HG03439 (cell line): ENCODE data around the gene EIF4G2.
A peak's percentile ranks its signal among the peaks of the same experiment; 100 is the strongest.
"Not testable (repeated sequence)": the region's sequence is repeated elsewhere in the genome, so short reads cannot be mapped to it uniquely, and the experiment has no call there.

Experiments used
- ATAC-seq: cut with Tn5 transposase; IDR thresholded peaks from one replicate; pipeline ENCODE4 v1.9.1; 2021; ENCODE audit warnings: mild to moderate bottlenecking, moderate library complexity; ENCODE audit not compliant: unreplicated experiment

Gene EIF4G2

GRCh38 chr11:10808553-10809372 is at the start of gene EIF4G2:
Gene EIF4G2, minus strand, starts transcription at chr11:10808926.
- peak; percentile 95 for ATAC-seq

- ATAC-seq: peak; percentile 92
Measured at GRCh38 chr11:10857709-10858438, 49.1 kb upstream of the EIF4G2 start, which contains the start of gene ZBED5. Gene ZBED5, minus strand, starts transcription at chr11:10858053. Its CDS starts 3,108 bp downstream, at chr11:10854945.

GRCh38 chr11:10857459-10857708 is 48.7 kb upstream of the EIF4G2 start:
- peak; percentile 18 for ATAC-seq

- ATAC-seq: no peak
Measured at GRCh38 chr11:10856689-10857458, 48.1 kb upstream of the EIF4G2 start.

- no peak for ATAC-seq
Measured at GRCh38 chr11:10855295-10855694, 46.6 kb upstream of the EIF4G2 start.

- ATAC-seq: no peak
Measured at GRCh38 chr11:10847960-10848860, 39.5 kb upstream of the EIF4G2 start.

GRCh38 chr11:10846660-10847059 is 37.9 kb upstream of the EIF4G2 start:
- ATAC-seq: no peak

- ATAC-seq: no peak
Measured at GRCh38 chr11:10845589-10845988, 36.9 kb upstream of the EIF4G2 start.

GRCh38 chr11:10844796-10845195 is 36.1 kb upstream of the EIF4G2 start:
- no peak for ATAC-seq

- ATAC-seq: no peak
Measured at GRCh38 chr11:10844356-10844755, 35.6 kb upstream of the EIF4G2 start.

GRCh38 chr11:10838881-10839280 is 30.2 kb upstream of the EIF4G2 start:
- ATAC-seq: no peak

GRCh38 chr11:10838083-10838482 is 29.4 kb upstream of the EIF4G2 start:
- ATAC-seq: no peak

GRCh38 chr11:10836884-10837283 is 28.2 kb upstream of the EIF4G2 start:
- ATAC-seq: not testable (repeated sequence)

- ATAC-seq: no peak
Measured at GRCh38 chr11:10829139-10829538, 20.4 kb upstream of the EIF4G2 start.

GRCh38 chr11:10828402-10828801 is 19.7 kb upstream of the EIF4G2 start:
- no peak for ATAC-seq

- ATAC-seq: no peak
Measured at GRCh38 chr11:10824888-10825287, 16.2 kb upstream of the EIF4G2 start.

- no peak for ATAC-seq
Measured at GRCh38 chr11:10823152-10823579, 14.4 kb upstream of the EIF4G2 start.

- ATAC-seq: not testable (repeated sequence)
Measured at GRCh38 chr11:10822491-10822890, 13.8 kb upstream of the EIF4G2 start.

GRCh38 chr11:10818594-10818993 is 9.9 kb upstream of the EIF4G2 start:
- no peak for ATAC-seq

- ATAC-seq: no peak
Measured at GRCh38 chr11:10813945-10814344, 5.2 kb upstream of the EIF4G2 start.
